AG09319 (cell line): Measurements from ENCODE around the gene LEMD1.

Source experiments
- DNase-seq: peaks from one replicate; pipeline ENCODE4 v3.0.0-alpha.2; 2010; ENCODE audit warnings: low read depth; ENCODE audit errors: extremely low read depth
- TF ChIP-seq, protein P1 (sequence below): IDR thresholded peaks from 2 replicates; pipeline ENCODE4 v1.5.1; 2011; ENCODE audit warnings: low read depth, mild to moderate bottlenecking, inconsistent platforms, low read length, moderate library complexity

Gene LEMD1

DNA sequence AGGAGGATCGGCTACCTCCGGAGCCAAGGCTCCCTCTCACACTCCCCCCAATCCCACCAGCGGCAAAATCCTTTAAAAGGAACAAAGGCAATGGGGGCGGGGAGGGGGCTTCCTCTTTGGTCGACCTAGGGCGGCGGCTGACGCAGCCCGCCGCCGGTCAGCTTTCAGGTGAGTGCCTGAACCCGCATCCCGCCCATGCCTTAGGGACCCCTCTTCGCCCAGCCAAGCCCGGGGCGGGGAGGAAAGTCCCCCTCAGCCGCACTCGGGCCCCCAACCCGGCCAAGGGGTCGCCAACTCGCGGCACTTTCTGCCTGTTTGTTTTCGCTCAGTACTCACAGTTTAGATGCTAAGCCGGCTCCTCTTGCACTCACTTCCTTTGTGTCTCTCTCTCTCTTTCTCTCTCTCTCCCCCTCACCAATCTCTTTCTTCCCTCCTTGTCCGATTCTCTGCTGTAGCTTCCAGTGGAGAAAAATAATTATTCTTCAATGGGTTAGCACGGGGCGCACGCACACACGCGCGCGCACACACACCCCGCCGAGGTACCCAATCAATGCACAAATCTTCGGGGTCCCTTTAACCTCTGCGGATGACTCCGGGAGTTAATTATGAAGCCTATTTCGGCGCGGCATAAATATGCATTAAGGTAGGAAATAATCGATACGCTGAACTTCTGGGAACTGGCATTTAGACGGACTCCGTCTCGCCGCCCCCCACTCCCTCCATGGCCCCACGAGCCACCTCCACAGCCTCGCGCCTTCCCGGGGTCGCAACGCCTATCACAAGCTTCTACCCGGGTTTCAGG is 33.9 kb upstream of the LEMD1 start, which contains the start of gene BLACAT1:
Gene BLACAT1 (minus strand): TSS at position 465 of the 802 bp plus-strand sequence.
- DNase-seq = no peak

DNA sequence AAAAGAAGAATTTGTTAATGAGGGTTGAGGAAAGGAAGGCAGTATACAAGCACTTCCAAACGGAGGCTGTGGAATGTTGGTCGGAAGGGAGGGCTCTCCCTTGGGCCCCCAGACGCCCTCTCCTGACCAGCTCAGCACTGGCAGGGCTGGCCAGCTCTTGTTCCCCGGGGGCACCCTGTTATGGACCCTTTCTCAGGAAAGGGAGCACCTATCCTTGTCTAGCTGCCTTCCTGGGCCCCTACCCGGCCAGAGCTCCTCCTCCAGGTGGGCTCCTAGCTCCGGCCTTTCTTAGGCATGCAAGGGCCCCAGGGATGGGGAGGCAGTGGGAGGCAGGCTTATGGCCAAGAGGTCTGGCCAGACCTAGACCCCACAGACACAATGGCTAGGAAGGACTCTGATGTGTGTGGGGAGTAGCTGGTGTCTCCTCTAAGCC is 33.1 kb upstream of the LEMD1 start:
- no peak for DNase-seq
- TF ChIP-seq, protein P1, sequence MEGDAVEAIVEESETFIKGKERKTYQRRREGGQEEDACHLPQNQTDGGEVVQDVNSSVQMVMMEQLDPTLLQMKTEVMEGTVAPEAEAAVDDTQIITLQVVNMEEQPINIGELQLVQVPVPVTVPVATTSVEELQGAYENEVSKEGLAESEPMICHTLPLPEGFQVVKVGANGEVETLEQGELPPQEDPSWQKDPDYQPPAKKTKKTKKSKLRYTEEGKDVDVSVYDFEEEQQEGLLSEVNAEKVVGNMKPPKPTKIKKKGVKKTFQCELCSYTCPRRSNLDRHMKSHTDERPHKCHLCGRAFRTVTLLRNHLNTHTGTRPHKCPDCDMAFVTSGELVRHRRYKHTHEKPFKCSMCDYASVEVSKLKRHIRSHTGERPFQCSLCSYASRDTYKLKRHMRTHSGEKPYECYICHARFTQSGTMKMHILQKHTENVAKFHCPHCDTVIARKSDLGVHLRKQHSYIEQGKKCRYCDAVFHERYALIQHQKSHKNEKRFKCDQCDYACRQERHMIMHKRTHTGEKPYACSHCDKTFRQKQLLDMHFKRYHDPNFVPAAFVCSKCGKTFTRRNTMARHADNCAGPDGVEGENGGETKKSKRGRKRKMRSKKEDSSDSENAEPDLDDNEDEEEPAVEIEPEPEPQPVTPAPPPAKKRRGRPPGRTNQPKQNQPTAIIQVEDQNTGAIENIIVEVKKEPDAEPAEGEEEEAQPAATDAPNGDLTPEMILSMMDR = no peak

More for the DNA sequence above, 33.9 kb upstream of the LEMD1 start, which contains the start of gene BLACAT1:
- TF ChIP-seq, protein P1 = no peak

DNA sequence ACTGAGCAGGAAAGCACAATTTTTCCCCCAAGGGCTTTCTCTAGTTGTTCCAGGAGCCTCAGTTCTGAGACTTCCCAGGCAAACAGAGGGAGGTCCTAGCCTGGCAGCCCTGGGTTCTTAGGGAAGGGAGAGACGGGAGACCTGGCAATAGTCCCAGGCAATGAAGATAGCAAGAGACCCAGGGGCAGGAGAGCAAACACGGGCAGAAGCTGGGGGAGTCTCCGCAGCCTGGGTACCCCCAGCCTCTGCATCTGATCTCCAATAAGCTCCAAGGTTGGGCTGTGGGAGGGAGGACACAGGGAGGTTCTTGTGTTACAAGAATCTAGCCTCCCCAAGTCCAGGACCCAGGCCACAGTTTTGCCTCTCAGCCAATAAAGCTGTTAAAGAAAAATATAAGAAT is 31.6 kb upstream of the LEMD1 start:
- DNase-seq = no peak
- TF ChIP-seq, protein P1 = no peak

DNA sequence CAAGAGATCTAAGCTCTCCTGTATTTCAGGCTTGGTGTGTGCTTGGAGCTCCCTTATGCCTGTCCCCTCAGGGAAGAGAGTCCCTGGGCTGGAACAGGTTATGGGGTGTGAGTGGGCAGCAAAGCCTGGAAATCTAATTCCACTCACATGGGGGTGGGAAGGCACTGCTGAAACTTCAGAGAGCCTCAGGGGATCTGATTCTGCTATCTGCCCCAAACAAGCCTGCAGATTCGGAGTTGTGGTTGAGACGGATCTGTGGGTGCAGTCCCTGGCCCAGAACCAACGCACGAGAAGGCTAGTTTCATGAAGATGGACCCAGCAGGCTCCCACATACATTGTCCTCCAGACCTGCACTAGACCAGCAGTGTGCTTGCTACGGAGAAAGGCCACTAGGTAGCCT is 31.1 kb upstream of the LEMD1 start:
- TF ChIP-seq, protein P1 = no peak
- DNase-seq = no peak

DNA sequence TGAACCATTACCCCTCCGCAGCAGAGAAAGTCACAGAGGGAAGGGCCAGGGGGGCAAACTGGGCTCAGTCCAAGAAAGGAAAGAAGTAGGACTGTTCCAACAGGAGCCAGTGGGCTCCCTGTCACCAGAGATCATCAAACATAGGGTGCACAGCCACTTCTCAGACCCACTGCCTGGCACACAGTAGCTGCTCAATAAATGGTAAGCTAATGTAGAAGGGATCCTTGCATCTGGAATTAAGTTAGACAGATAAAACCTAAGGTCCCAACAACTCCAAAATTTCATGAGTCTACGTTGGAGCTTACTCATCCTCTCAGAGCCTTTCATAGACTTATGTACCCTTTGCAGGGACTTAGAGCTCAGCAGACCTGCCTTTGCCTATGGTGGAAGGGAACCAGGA is 30.5 kb upstream of the LEMD1 start:
- no peak for DNase-seq
- TF ChIP-seq, protein P1 = no peak

DNA sequence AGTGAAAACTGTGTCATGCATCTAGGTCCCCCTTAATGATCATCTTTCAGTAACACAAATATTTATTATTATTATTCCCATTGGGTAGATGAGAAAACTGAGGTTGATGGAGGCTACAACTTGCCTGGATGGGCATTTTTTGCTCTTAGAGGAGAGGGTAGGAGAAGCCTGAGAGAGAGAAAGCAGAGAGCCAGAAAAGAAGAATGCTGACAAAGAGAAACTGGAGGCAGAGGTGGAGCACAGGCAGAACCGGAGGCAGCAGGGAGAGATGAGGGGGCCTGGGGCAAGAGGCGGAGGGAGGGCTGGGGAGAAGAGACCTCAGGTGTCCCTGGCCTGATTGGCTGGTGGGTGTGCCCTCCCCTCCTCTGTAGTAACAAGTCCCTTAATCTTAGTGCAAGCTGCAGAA is 29.9 kb upstream of the LEMD1 start:
- TF ChIP-seq, protein P1 = no peak
- DNase-seq = no peak

DNA sequence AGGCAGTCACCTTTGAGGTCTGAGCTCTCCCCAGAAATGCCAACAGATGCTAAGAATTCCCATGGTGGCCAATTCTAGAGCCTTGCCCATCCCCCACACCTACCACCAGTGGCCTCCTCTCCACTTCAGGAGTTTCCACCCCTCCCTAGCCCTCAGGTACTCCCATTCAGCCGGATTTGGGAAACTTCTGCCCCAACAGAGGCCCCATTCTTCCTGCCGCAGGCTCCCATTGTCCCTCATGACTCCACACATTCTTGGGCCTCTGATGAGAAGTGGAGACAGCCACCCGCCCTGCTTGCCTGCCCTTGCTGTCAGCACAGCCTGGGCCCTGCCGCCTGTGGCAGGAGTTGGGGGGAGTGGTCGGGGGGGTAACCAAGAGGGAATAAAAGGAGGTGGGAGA is 29.3 kb upstream of the LEMD1 start:
- DNase-seq = no peak
- TF ChIP-seq, protein P1 = no peak
